T-cell (primary cell): ENCODE results near the gene STX4. TPM values are rescaled to one million over a fixed set of nuclear protein-coding genes. Genes with fewer than 3 reads are reported as not detected.

Experiments
- ATAC-seq, 4 experiments: fragments of 200-7000 bp in 3 of 4; fragments of 150-1000 bp in 1 of 4; cut with Tn5 transposase; replicated peaks in 1 of 4; 1 replicate in 3 of 4; 2 replicates in 1 of 4; pipeline ENCODE4 v1.10.0; 2021; ENCODE audit warnings: moderate library complexity in 3 of 4, mild to moderate bottlenecking in 2 of 4, moderate number of reproducible peaks in 1 of 4
- CTCF ChIA-PET, 2 donors: fragments of 300-600 bp; sonication (Branson Sonifier 250); formaldehyde crosslinking; loops; one replicate each; lab custom pipeline; 2022; ENCODE audit warnings: antibody characterized with exemption in 2 of 2; lab: Charles Lee
- POLR2A ChIA-PET, 2 donors: fragments of 300-600 bp; sonication (Branson Sonifier 250); formaldehyde crosslinking; loops; one replicate each; lab custom pipeline; 2022; ENCODE audit warnings: antibody characterized with exemption in 2 of 2; lab: Charles Lee
- DNase-seq, 35 experiments: peaks; one replicate each; pipeline versions ENCODE4 v3.0.0 to v3.0.0-alpha.2; 2013 to 2023
- H3K27ac ChIP-seq: one replicate; pipeline ENCODE4 v1.5.1; 2013; ENCODE audit warnings: low read length
- H3K27me3 ChIP-seq, 2 experiments: replicated peaks in 1 of 2; 1 replicate in 1 of 2; 2 replicates in 1 of 2; pipeline versions ENCODE4 v1.6.1 to v1.7.0; 2013; ENCODE audit warnings: low read length in 1 of 2, mixed read lengths in 1 of 2; ENCODE audit not compliant: control insufficient read depth in 2 of 2, insufficient read depth in 2 of 2; ENCODE audit errors: extremely low read depth in 1 of 2
- H3K36me3 ChIP-seq, 2 donors: 1 replicate in 1 of 2; 2 replicates in 1 of 2; pipeline versions ENCODE4 v1.6.1 to v1.7.0; 2013; ENCODE audit warnings: low read length in 1 of 2; ENCODE audit not compliant: control insufficient read depth in 2 of 2, insufficient read depth in 1 of 2; ENCODE audit errors: extremely low read depth in 1 of 2
- H3K4me1 ChIP-seq, 2 experiments: 1 replicate in 1 of 2; 2 replicates in 1 of 2; pipeline versions ENCODE4 v1.6.1 to v1.7.0; 2013; ENCODE audit warnings: low read length in 2 of 2, mixed read lengths in 1 of 2; ENCODE audit not compliant: insufficient read depth in 2 of 2, control insufficient read depth in 1 of 2; ENCODE audit errors: extremely low read depth in 1 of 2
- H3K4me3 ChIP-seq, 2 donors: 1 replicate in 1 of 2; 2 replicates in 1 of 2; pipeline versions ENCODE4 v1.5.1 to v1.7.0; 2013; ENCODE audit warnings: mild to moderate bottlenecking in 2 of 2, low read length in 1 of 2, moderate library complexity in 1 of 2; ENCODE audit not compliant: control insufficient read depth in 1 of 2; ENCODE audit errors: extremely low read depth in 1 of 2
- H3K9me3 ChIP-seq: 2 replicates; pipeline ENCODE4 v1.7.0; 2013
- H3K27ac Mint-ChIP-seq, 2 donors: one replicate each; pipeline ENCODE4 v1.8.0; 2020 to 2021; ENCODE audit warnings: mild to moderate bottlenecking in 2 of 2, mixed read lengths in 2 of 2
- H3K27me3 Mint-ChIP-seq, 2 donors: one replicate each; pipeline ENCODE4 v1.8.0; 2021 to 2022; ENCODE audit warnings: mixed read lengths in 2 of 2
- H3K36me3 Mint-ChIP-seq: one replicate; pipeline ENCODE4 v1.8.0; 2021; ENCODE audit warnings: mixed read lengths
- H3K4me1 Mint-ChIP-seq, 3 donors: one replicate each; pipeline ENCODE4 v1.8.0; 2020 to 2022; ENCODE audit warnings: mixed read lengths in 3 of 3, mild to moderate bottlenecking in 1 of 3
- H3K4me3 Mint-ChIP-seq, 3 donors: one replicate each; pipeline ENCODE4 v1.8.0; 2020 to 2022; ENCODE audit warnings: mild to moderate bottlenecking in 3 of 3, mixed read lengths in 3 of 3, moderate library complexity in 3 of 3
- H3K9me3 Mint-ChIP-seq, 3 donors: one replicate each; pipeline ENCODE4 v1.8.0; 2020 to 2022; ENCODE audit warnings: mixed read lengths in 3 of 3
- WGBS: methylation state at CpG from one replicate; pipeline ENCODE4 v1.1.5; 2013; ENCODE audit warnings: missing lambda C conversion rate; ENCODE audit not compliant: insufficient coverage; 5-methylcytosine and 5-hydroxymethylcytosine counted together
- total RNA-seq, 35 experiments: library from RNA in 6 of 35; stranded (reverse) in 6 of 35; fragments of 120-200 nt in 1 of 35; gene quantifications; one replicate each; pipeline versions ENCODE4 v1.2.1 to v1.2.4 and lab custom pipeline; 2013 to 2026

STX4 gene
- total RNA-seq, 5 donors from 2014 or later (not counting 1 experiment from before 2014, with no cell fraction given) = 73.9 to 110 (median 94.6) TPM

GRCh38 chr16:31085873-31086628 is 52.7 kb downstream of the STX4 start:
- H3K4me3 Mint-ChIP-seq = no peak overlapping the region
- H3K4me1 ChIP-seq = peaks cover 0 to 15% of the 10 kb centered on the region in 2 experiments
- H3K27me3 ChIP-seq = no peaks in the 10 kb centered on the region
- DNase-seq (no peak), ATAC-seq (no peak)
- no peaks in the 10 kb centered on the region for H3K9me3 ChIP-seq
- H3K27ac Mint-ChIP-seq = no peak overlapping the region
- CTCF ChIA-PET = no interaction called here
- no peak overlapping the region for H3K27ac ChIP-seq
- H3K9me3 Mint-ChIP-seq = no peaks in the 10 kb centered on the region
- POLR2A ChIA-PET = no interaction called here
- no peak overlapping the region for H3K4me3 ChIP-seq
- H3K36me3 ChIP-seq = peaks cover 13 to 64% of the 10 kb centered on the region in 2 donors
- WGBS = 97% methylated on average over 18 of the region's 18 CpGs
- H3K27me3 Mint-ChIP-seq = no peaks in the 10 kb centered on the region
- peaks cover 4 to 26% (median 11%) of the 10 kb centered on the region in 3 donors for H3K4me1 Mint-ChIP-seq
- H3K36me3 Mint-ChIP-seq = peaks cover 13% of the 10 kb centered on the region

DNA sequence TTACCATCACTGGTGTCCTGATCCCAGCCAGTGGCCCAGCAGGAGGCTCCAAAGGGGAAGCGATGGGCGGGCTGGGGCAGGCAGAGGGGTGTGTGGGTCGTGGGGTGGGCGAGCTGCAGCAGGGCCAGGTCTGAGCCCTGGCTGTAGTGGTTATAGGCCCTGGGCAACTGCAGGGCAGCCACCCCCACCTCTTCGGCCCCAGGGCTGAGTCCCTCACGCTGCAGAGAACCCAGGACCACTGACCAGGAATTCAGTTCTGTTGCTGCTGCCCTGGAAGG is 53.2 kb downstream of the STX4 start:
- no peak overlapping the region for H3K27ac ChIP-seq
- Mint-ChIP-seq H3K4me1 (peaks cover 4 to 22% (median 11%) of the 10 kb centered on the region in 3 donors), H3K4me3 (no peak overlapping the region), H3K27me3 (no peaks in the 10 kb centered on the region), H3K27ac (no peak overlapping the region), H3K9me3 (no peaks in the 10 kb centered on the region), H3K36me3 (peaks cover 15% of the 10 kb centered on the region)
- no peaks in the 10 kb centered on the region for H3K27me3 ChIP-seq
- peaks cover 11 to 61% of the 10 kb centered on the region in 2 donors for H3K36me3 ChIP-seq
- WGBS = 100% methylated on average over 2 of the region's 6 CpGs
- H3K9me3 ChIP-seq = no peaks in the 10 kb centered on the region
- ATAC-seq = no peak
- no peak for DNase-seq
- CTCF ChIA-PET = no interaction called here
- POLR2A ChIA-PET = no interaction called here
- H3K4me3 ChIP-seq = no peak overlapping the region
- peaks cover 0 to 10% of the 10 kb centered on the region in 2 experiments for H3K4me1 ChIP-seq

GRCh38 chr16:31087481-31087880 is 54.1 kb downstream of the STX4 start:
- ChIA-PET POLR2A (no interaction called here), CTCF (no interaction called here)
- Histone ChIP-seq H3K36me3 (peaks cover 11 to 55% of the 10 kb centered on the region in 2 donors), H3K27me3 (no peaks in the 10 kb centered on the region), H3K4me1 (peaks cover 0 to 2% of the 10 kb centered on the region in 2 experiments), H3K27ac (no peak overlapping the region), H3K4me3 (no peak overlapping the region), H3K9me3 (no peaks in the 10 kb centered on the region)
- DNase-seq (no peak), ATAC-seq (no peak)
- H3K9me3 Mint-ChIP-seq = no peaks in the 10 kb centered on the region
- no peaks in the 10 kb centered on the region for H3K27me3 Mint-ChIP-seq
- 96% methylated on average over 3 of the region's 8 CpGs for WGBS
- peaks cover 12% of the 10 kb centered on the region for H3K36me3 Mint-ChIP-seq
- peaks cover 2 to 13% (median 6%) of the 10 kb centered on the region in 3 donors for H3K4me1 Mint-ChIP-seq
- no peak overlapping the region for H3K4me3 Mint-ChIP-seq
- H3K27ac Mint-ChIP-seq = no peak overlapping the region

GRCh38 chr16:31087971-31088370 is 54.6 kb downstream of the STX4 start:
- H3K27ac Mint-ChIP-seq = no peak overlapping the region
- POLR2A ChIA-PET = no interaction called here
- ATAC-seq (no peak), DNase-seq (no peak)
- H3K4me3 Mint-ChIP-seq = no peak overlapping the region
- CTCF ChIA-PET = no interaction called here
- Histone ChIP-seq H3K9me3 (no peaks in the 10 kb centered on the region), H3K4me1 (peaks cover 0 to 5% of the 10 kb centered on the region in 2 experiments), H3K36me3 (peaks cover 11 to 51% of the 10 kb centered on the region in 2 donors), H3K27me3 (no peaks in the 10 kb centered on the region), H3K27ac (no peak overlapping the region), H3K4me3 (no peak overlapping the region)
- H3K4me1 Mint-ChIP-seq = peaks cover 7 to 12% (median 10%) of the 10 kb centered on the region in 3 donors
- WGBS = no CpG with 5 or more reads among the region's 5 CpGs
- H3K9me3 Mint-ChIP-seq = no peaks in the 10 kb centered on the region
- no peaks in the 10 kb centered on the region for H3K27me3 Mint-ChIP-seq
- H3K36me3 Mint-ChIP-seq = peaks cover 12% of the 10 kb centered on the region

DNA sequence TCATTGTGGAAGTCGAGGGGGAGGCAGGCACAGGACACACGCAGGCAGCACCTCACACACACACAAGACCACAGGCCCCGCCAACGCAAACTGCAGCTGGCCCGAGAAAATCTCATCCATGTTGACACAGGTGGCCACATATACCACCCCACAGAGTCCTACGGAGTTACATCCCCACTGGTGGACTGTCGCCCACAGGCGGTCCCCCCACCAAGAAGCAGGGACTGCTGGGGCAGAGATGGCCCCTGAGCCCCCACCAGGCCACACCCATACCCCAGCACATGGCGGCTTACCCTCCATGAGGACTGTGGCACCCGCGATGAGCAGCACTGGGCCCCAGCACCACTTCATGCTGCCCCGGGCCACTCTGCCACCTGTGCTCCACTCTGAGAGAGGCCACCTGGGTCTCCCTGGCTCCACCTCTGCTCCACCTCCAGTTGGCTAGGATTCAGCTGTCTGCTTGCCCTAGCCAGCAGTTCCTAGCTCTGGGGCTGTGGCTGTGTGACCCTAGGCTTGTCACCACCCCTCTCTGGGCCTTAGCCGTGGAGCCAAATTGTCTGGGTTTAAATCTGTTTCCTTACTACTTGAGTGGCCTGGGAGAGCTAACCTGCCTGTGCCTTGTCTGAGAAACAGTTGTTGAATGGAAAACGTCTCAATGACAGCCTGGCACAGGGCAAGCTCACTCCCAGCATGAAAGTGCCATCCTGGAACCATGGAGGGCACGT is 55.3 kb downstream of the STX4 start, which contains the start of gene PRSS53:
TSS of gene PRSS53 (minus strand) at position 485 of the 725 bp plus-strand sequence. CDS start at position 351, 134 bp downstream.
- Mint-ChIP-seq H3K27me3 (no peaks in the 10 kb centered on the region), H3K27ac (no peak within 1 kb of the TSS), H3K4me1 (peaks cover 10 to 12% (median 10%) of the 10 kb centered on the region in 3 donors), H3K9me3 (no peaks in the 10 kb centered on the region), H3K36me3 (peaks cover 12% of the 10 kb centered on the region), H3K4me3 (no peak within 1 kb of the TSS)
- ChIA-PET POLR2A (no interaction called here), CTCF (no interaction called here)
- Histone ChIP-seq H3K36me3 (peaks cover 11 to 51% of the 10 kb centered on the region in 2 donors), H3K27me3 (no peaks in the 10 kb centered on the region), H3K9me3 (no peaks in the 10 kb centered on the region), H3K4me1 (peaks cover 0 to 11% of the 10 kb centered on the region in 2 experiments), H3K4me3 (no peak within 1 kb of the TSS), H3K27ac (no peak within 1 kb of the TSS)
- 96% methylated on average over 11 of the region's 15 CpGs for WGBS
- ATAC-seq = no peak
- no peak for DNase-seq

DNA sequence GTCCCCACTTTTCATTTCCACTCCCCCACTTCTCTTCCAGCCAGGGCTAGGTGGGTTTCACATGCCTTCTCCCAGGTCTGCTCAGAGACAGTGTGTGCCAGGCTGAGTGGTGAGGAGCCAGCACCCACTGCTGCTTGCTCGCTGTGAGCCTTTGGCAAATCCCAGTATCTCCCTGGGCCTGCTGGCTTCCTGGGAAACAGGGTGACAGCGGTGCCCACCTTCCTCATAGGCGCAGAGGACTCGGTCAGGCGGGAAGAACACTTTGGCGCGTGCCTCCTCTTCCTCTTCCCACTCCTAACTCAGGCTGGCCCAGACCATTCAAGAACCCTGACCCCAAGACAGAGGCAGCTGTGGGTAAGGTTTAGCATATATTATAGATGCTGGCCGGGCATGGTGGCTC is 55.8 kb downstream of the STX4 start:
- no CpG with 5 or more reads among the region's 8 CpGs for WGBS
- no peak for ATAC-seq
- no peak for DNase-seq
- H3K4me3 ChIP-seq = no peak overlapping the region
- H3K36me3 Mint-ChIP-seq = peaks cover 12% of the 10 kb centered on the region
- ChIA-PET POLR2A (no interaction called here), CTCF (no interaction called here)
- peaks cover 11 to 45% of the 10 kb centered on the region in 2 donors for H3K36me3 ChIP-seq
- no peaks in the 10 kb centered on the region for H3K27me3 ChIP-seq
- no peak overlapping the region for H3K27ac Mint-ChIP-seq
- no peaks in the 10 kb centered on the region for H3K9me3 ChIP-seq
- no peak overlapping the region for H3K27ac ChIP-seq
- no peaks in the 10 kb centered on the region for H3K9me3 Mint-ChIP-seq
- no peak overlapping the region for H3K4me3 Mint-ChIP-seq
- H3K4me1 ChIP-seq = peaks cover 5 to 17% of the 10 kb centered on the region in 2 experiments
- peaks cover 15 to 18% (median 16%) of the 10 kb centered on the region in 3 donors for H3K4me1 Mint-ChIP-seq
- no peaks in the 10 kb centered on the region for H3K27me3 Mint-ChIP-seq
